ACHN (cell line): Measurements from ENCODE around the gene ACTL6B.
A peak's percentile ranks its signal among the peaks of the same experiment; 100 is the strongest.

Experiments used
- DNase-seq: peaks from one replicate; pipeline ENCODE4 v3.0.0-alpha.2; 2015
- in situ Hi-C: cut with HindIII; loops from 2 replicates; pipeline ENCODE4 v1.10.0; 2017; ENCODE audit warnings: low sequenced_read_pairs, low pct_ligation_motif_present, low pct_unique_long_range_greater_than_20kb

The ACTL6B gene

DNA sequence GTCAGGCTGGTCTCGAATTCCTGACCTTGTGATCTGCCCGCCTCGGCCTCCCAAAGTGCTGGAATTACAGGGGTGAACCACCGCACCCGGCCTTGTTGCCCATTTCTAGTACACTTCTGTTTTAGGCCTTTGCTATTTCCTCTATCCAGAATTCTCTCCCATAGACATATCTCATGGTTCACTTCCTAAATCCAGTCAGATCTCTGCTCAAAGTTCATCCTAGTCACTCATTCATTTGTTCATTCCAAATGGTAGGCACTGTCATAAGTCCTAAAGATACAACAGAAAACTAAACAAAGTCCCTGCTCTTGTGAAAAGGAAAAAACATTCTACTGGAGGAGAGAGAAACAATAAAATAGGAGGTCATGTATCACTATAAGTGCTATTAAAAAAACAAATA, 46.3 kb downstream of the ACTL6B start:
- DNase-seq, result no peak
- in situ Hi-C loops, result no loop called here

DNA sequence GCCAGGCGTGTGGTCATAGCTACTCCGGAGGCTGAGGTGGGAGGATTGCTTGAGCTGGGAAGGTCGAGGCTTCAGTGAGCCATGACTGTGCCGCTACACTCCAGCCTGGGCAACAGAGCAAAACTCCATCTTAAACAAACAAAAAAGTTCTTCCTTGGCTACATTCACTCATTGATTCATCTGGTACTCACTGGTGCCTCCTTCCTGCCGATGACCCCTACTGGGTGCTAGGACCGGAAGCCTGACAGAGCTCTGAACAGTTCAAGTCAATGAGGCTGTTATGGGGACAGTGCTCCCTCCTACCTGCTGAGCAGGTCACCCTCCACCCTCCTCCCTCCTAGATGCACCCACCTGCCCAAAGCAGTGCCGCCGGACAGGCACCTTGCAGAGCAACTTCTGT, 49.1 kb downstream of the ACTL6B start:
- DNase-seq, result no peak
- in situ Hi-C loops, result no loop called here

DNA sequence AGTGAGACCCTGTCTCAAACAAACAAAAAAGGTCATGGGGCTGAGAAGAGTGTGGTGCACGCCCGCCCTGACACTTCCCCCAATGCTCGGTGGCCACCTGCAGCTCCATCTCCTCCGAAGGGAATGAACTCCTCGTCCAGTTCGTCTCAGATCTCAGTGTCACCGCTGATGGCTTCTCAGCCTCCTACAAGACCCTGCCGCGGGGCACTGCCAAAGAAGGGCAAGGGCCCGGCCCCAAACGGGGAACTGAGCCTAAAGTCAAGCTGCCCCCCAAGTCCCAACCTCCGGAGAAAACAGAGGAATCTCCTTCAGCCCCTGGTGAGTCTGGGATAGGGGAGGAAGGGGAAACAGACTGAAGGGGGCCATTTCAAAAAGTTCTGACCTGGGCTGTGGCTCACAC, 49.9 kb downstream of the ACTL6B start:
- in situ Hi-C loops, result no loop called here
- DNase-seq, result no peak

DNA sequence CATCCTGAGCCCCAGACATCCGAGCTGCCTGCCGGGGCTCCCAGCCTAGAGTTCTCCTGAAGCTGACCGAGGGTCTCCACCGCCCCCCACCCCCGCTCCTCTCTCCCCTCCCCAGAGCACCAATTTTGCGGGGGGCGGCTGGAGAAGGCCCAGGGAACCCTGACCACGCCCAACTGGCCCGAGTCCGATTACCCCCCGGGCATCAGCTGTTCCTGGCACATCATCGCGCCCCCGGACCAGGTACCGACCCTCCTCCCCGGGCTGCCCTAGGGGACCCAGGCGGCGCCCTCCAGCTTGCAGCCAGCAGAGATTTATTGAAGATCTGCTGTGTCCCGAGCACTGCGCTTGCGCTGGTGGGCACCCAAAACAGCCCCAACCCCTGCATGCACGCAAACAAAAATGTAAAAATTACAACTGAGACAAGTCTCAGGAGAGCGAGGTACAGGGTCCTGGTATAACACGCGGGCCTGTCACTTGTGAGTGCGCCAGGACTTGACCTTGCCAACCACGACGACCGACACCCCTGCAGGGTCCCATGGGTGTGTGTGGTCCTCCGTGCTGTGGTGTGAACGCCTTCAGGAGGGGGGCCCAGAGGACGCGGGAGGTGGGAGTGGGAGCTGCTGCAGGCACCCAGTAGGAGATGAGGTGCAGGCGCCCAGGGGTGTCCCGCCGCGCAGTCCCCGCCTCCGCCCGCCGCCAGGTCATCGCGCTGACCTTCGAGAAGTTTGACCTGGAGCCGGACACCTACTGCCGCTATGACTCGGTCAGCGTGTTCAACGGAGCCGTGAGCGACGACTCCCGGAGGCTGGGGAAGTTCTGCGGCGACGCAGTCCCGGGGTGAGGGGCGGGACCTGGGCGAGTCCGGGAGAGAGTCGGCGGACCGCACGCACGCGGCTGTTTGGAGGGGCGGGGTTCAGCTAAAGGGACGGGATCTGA, 51.0 kb downstream of the ACTL6B start:
- peak; percentile 45 for DNase-seq
- in situ Hi-C loops, result no loop called here

DNA sequence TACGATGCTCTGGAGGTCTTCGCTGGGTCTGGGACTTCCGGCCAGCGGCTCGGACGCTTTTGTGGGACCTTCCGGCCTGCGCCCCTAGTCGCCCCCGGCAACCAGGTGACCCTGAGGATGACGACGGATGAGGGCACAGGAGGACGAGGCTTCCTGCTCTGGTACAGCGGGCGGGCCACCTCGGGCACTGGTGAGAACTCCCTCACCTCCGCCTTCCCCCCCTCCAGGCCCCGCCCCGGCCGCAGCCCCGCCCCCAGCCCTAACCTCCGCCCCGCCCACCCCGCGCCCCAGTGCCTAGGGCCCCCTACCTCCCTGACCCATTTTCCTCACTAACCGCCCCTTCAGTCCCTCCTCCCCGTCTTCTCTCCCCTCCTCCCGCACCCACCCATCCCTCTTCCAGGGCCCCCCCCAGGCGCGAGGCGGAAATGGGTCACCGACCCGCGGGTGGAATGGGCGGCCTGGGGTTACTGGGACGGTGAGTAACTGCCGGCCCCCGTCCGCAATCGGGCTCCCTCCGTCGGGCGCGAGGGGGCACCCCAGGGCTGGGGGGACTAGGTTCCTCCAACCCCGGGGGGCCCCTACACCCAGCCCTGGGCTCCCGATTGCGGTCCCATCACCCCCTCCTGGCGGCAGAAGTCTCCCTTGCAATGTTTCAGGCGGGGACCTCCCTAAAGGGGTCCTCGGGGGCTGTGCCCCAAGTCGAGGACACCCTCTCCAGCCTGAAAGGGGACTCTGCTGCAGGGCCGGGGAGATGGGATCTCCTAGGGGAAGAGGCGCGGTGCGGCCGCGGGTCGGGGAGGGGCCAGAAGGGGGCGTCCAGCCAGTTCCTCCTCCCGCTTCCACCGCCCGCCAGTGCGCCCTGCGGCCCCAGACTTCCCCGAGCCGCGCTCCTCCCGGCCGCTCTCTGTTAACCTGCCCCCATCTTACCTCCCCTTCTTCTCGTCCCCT, 51.9 kb downstream of the ACTL6B start:
- in situ Hi-C loops, result no loop called here
- peak; percentile 85 for DNase-seq

DNA sequence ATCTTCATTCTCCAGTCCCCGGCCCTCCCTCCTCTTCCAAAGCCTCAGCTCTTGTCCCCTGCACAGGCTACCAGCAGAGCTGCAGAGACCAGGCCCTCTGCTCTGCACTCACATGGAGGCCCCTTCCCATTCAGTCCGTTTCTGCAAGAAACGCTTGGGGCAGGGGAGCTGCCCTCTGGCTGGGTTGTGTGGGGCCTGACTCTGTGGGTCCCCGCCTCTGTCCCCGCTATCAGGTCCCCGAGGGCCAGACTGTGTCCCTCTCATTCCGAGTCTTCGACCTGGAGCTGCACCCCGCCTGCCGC, 52.6 kb downstream of the ACTL6B start:
- no peak for DNase-seq
- in situ Hi-C loops, result no loop called here

DNA sequence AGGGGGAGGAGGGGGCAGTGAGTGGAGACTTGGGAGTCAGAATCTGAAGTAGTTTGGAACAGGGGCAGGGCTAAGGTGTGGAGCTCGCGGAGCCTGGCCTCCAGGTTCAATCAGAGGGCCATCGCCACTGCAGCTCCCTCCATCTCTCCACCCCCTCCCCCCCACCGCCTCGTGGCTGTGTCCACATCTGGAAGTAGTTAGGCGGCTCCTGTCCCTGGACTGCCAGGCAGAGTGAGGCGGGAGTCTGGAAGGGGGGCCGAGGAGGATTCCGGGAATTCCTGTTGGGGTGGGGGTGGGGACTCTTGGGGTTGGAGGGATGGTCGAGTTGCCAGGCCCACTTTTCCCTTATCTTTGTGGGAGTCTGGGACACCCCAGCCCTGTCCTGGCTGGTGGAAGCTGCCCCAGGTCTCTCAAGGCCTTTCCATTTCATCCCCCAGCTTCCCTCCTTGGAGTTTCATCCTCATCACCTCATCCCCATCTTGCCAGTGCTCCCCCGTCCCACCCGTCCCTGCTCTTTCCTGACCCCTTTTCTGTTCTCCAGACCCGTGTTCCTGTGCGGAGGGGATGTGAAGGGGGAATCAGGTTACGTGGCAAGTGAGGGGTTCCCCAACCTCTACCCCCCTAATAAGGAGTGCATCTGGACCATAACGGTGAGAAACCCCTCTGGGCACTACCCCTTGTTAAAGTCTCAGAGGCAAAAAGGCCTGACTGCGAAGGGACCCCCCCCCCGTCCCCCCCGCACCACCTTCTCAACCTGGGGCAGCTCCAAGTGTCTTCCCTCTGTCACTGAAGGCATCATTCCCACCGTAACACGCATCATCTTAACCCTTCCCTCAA, 53.1 kb downstream of the ACTL6B start:
- in situ Hi-C loops, result no loop called here

DNA sequence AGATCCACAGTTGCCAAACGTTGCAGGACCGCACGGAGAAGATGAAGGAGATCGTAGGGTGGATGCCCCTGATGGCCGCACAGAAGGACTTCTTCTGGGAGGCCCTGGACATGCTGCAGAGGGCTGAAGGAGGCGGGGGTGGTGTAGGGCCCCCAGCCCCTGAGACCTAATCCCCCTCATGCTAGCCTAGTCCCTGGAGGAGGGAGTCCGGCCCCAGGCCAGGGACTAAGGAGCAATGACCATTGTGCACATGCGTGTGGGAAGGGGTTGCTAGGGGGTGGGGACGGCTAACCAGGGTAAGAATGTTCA, 55.6 kb downstream of the ACTL6B start:
- DNase-seq, result no peak
- in situ Hi-C loops, result no loop called here

More for the DNA sequence above, 53.1 kb downstream of the ACTL6B start:
- DNase-seq, result no peak

DNA sequence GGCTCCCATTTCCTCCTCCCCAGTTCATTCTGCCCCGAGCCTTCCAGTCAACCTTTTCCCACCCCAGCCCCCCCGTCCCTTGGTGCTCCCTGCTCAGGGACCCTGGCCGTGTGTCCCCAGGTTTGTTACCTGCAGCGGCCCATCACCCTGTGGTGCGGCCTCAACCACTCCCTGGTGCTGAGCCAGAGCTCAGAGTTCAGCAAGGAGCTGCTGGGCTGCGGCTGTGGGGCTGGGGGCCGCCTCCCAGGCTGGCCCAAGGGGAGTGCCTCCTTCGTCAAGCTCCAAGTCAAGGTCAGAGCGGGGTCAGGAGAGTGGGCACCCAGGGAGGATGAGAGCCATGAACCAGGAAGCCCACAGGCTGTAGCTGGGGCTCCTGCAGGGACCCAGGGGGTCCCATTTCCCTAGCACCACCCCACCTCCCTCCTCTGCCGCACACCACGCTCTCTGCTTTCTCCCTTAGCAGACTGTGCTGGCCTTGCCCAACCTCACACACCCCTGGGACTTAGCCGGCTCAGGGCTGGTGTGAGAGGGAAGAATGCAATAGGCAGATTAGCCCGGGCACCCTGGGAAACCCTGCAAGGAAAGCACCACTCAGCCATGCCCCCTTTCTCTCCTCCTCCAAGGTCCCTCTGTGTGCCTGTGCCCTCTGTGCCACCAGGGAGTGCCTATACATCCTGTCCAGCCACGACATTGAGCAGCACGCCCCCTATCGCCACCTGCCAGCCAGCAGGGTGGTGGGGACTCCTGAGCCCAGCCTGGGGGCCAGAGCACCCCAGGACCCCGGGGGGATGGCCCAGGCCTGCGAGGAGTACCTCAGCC, 56.1 kb downstream of the ACTL6B start:
- DNase-seq, result no peak
- in situ Hi-C loops, result no loop called here

DNA sequence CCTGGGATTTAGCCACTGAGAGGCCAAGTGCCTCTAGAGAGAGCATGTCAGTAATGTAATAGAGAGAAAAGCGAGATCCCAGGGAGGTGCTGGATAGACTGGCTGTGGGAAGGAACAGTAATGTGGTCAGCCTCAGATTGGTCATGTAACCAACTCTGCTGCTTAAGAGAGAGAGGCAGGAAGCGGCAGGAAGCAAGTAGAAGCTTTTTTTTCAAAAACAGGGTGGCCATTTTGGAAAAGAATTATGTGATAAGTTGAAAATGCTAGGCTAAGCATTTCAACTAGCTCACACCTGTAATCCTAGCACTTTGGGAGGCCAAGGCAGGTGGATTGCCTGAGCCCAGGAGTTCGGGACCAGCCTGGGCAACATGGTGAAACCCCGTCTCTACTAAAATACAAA, 57.8 kb downstream of the ACTL6B start:
- in situ Hi-C loops, result no loop called here
- DNase-seq, result no peak

DNA sequence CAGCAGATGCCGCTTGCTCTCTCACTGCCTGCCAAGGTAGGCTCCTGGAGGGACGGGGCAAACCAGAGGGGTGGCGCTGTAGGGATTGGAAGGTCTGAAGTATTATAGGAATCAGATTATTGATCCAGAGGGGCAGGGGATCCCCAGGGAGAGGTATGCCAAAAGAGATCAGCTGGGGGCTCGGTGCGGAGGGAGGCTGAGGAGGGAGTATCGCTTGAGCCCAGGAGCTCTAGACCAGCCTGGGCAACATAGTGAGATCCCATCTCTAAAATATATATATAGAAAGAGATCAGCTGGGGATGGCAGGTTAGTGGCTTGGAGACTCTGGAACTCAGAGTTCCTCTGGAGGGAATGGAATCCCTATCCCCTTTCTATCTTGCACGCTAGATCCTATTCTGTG, 61.1 kb downstream of the ACTL6B start:
- no peak for DNase-seq
- in situ Hi-C loops, result no loop called here
